Frontal cortex (tissue), 4 donors: ENCODE data around the gene ZNF211. TPM values are rescaled to one million over a fixed set of nuclear protein-coding genes. Genes with fewer than 3 reads are reported as not detected.

Source experiments
- DNase-seq, 2 donors: peaks; one replicate each; pipeline ENCODE4 v3.0.0; 2012; ENCODE audit warnings: low spot score in 2 of 2
- FAIRE-seq: peaks from 2 replicates; lab custom pipeline; 2012; peaks lifted over from hg19 to GRCh38; lab: Jason Lieb, UNC
- total RNA-seq: library from RNA; depleted of rRNA; stranded (reverse); fragments of >200 nt; gene quantifications from one replicate; pipeline ENCODE4 v1.2.3, GENCODE V29; 2014
- donor health status: control.
- donor health status: control.
- donor health status: control.

ZNF211 gene
- total RNA-seq, 1 donor from 2014 or later = 27.3 TPM

GRCh38 chr19:57653689-57654088 is 20.7 kb downstream of the ZNF211 start:
- DNase-seq (no peak), FAIRE-seq (no peak)

GRCh38 chr19:57655443-57655842 is 22.5 kb downstream of the ZNF211 start:
- FAIRE-seq (no peak), DNase-seq (no peak)

- FAIRE-seq = no peak
Measured at GRCh38 chr19:57656346-57656745, 23.4 kb downstream of the ZNF211 start.

GRCh38 chr19:57664269-57665127 is 31.5 kb downstream of the ZNF211 start:
- no peak for FAIRE-seq

More at GRCh38 chr19:57656346-57656745, 23.4 kb downstream of the ZNF211 start:
- no peak for DNase-seq

GRCh38 chr19:57665261-57665806 is 32.4 kb downstream of the ZNF211 start:
- no peak for FAIRE-seq
- no peak for DNase-seq

More at GRCh38 chr19:57664269-57665127, 31.5 kb downstream of the ZNF211 start:
- DNase-seq = peak; percentile 52 to 63

GRCh38 chr19:57667228-57667627 is 34.3 kb downstream of the ZNF211 start:
- no peak for FAIRE-seq
- no peak for DNase-seq

- FAIRE-seq (no peak), DNase-seq (no peak)
Measured at GRCh38 chr19:57668635-57669034, 35.7 kb downstream of the ZNF211 start, which contains the start of gene ZSCAN4. Gene ZSCAN4 (plus strand): TSS chr19:57668935. CDS start chr19:57676146, 7,211 bp downstream.

- no peak for DNase-seq
- no peak for FAIRE-seq
Measured at GRCh38 chr19:57671124-57671895, 38.3 kb downstream of the ZNF211 start.

GRCh38 chr19:57672466-57672865 is 39.5 kb downstream of the ZNF211 start:
- FAIRE-seq (no peak), DNase-seq (no peak)

GRCh38 chr19:57675881-57676280 is 42.9 kb downstream of the ZNF211 start:
- no peak for DNase-seq

GRCh38 chr19:57682226-57682766 is 49.3 kb downstream of the ZNF211 start:
- FAIRE-seq (no peak), DNase-seq (no peak)

More at GRCh38 chr19:57675881-57676280, 42.9 kb downstream of the ZNF211 start:
- no peak for FAIRE-seq

GRCh38 chr19:57686727-57687126 is 53.8 kb downstream of the ZNF211 start:
- no peak for FAIRE-seq

GRCh38 chr19:57687363-57688010 is 54.5 kb downstream of the ZNF211 start:
- DNase-seq (no peak), FAIRE-seq (no peak)

More at GRCh38 chr19:57686727-57687126, 53.8 kb downstream of the ZNF211 start:
- no peak for DNase-seq

- DNase-seq = no peak
- no peak for FAIRE-seq
Measured at GRCh38 chr19:57688011-57688763, 55.2 kb downstream of the ZNF211 start.

- DNase-seq = no peak
- FAIRE-seq = no peak
Measured at GRCh38 chr19:57689750-57690149, 56.8 kb downstream of the ZNF211 start.
